Transverse colon (tissue), 4 donors: ENCODE results near the gene RPS6KC1. TPM values are rescaled to one million over a fixed set of nuclear protein-coding genes. Genes with fewer than 3 reads are reported as not detected.

Experiments used
- DNase-seq: peaks from one replicate; pipeline ENCODE4 v3.0.0-alpha.2; 2019
- H3K27ac ChIP-seq, 4 donors: fragments of 200-600 bp; sonication (generic); 2 replicates each; pipeline ENCODE4 v1.5.1; 2016 to 2018; ENCODE audit warnings: inconsistent platforms in 4 of 4
- H3K27me3 ChIP-seq: fragments of 200-600 bp; sonication (generic); 2 replicates; pipeline ENCODE4 v1.5.1; 2017; ENCODE audit warnings: inconsistent platforms
- H3K36me3 ChIP-seq, 4 donors: fragments of 200-600 bp; sonication (generic); 2 replicates each; pipeline ENCODE4 v1.5.1; 2017 to 2019; ENCODE audit warnings: inconsistent platforms in 4 of 4
- H3K4me1 ChIP-seq, 4 donors: fragments of 200-600 bp; sonication (generic); 2 replicates each; pipeline ENCODE4 v1.5.1; 2017 to 2020; ENCODE audit warnings: inconsistent platforms in 4 of 4
- H3K4me3 ChIP-seq, 4 donors: fragments of 200-600 bp; sonication (generic); 1 replicate in 1 of 4; 2 replicates in 3 of 4; pipeline versions ENCODE4 v1.5.1 to v1.6.1; 2017 to 2019; ENCODE audit warnings: inconsistent platforms in 4 of 4
- H3K9me3 ChIP-seq, 2 donors: fragments of 200-600 bp; sonication (generic); 2 replicates each; pipeline ENCODE4 v1.5.1; 2017 to 2019; ENCODE audit warnings: inconsistent platforms in 2 of 2
- EP300 ChIP-seq: sonication (generic); formaldehyde crosslinking; IDR thresholded peaks from one replicate; pipeline ENCODE4 v1.6.1; 2017; ENCODE audit warnings: antibody characterized with exemption, low read depth
- POLR2A ChIP-seq: fragments of 450-650 bp; IDR thresholded peaks from one replicate; pipeline ENCODE4 v1.6.1; 2016; ENCODE audit warnings: antibody characterized with exemption, mild to moderate bottlenecking, moderate library complexity
- POLR2AphosphoS5 ChIP-seq, 3 donors: sonication (generic); formaldehyde crosslinking; IDR thresholded peaks; one replicate each; pipeline ENCODE4 v1.6.1; 2016; ENCODE audit warnings: antibody characterized with exemption in 3 of 3
- WGBS, 2 donors: methylation state at CpG; one replicate each; pipeline ENCODE4 v1.1.5; 2018; ENCODE audit warnings: low coverage in 1 of 2; 5-methylcytosine and 5-hydroxymethylcytosine counted together
- in situ Hi-C, 4 donors: fragments of 200-750 bp; cut with MboI; loops; one replicate each; pipeline versions ENCODE4 v1.15.0 to v1.15.1; 2017; ENCODE audit warnings: low sequenced_read_pairs in 3 of 4, low pct_ligation_motif_present in 1 of 4, low pct_unique_long_range_greater_than_20kb in 1 of 4
- intact Hi-C: fragments of 100-400 bp; cut with DNase I; formaldehyde crosslinking; loops from one replicate; pipeline ENCODE4 v1.15.1; 2023; ENCODE audit warnings: low total_unique reads
- total RNA-seq, 4 donors: library from RNA; depleted of rRNA; stranded (reverse); fragments of >200 nt; gene quantifications; one replicate each; pipeline ENCODE4 v1.1.0, GENCODE V29; 2016
- TF ChIP-seq, protein P1 (sequence below), 5 experiments: fragments of 200-600 bp in 3 of 5; fragments of 450-650 bp in 2 of 5; sonication (generic) in 3 of 5; IDR thresholded peaks; 1 replicate in 2 of 5; 2 replicates in 3 of 5; pipeline ENCODE4 v1.5.1; 2016 to 2017; ENCODE audit warnings: antibody characterized with exemption in 5 of 5, inconsistent platforms in 3 of 5, mild to moderate bottlenecking in 2 of 5, moderate library complexity in 1 of 5

RPS6KC1 gene
- total RNA-seq, 4 donors from 2014 or later, result 11.5 to 20.3 (median 14.0) TPM

- Histone ChIP-seq H3K27me3 (peaks cover 4% of the 10 kb centered on the region), H3K4me3 (no peak overlapping the region), H3K36me3 (no peaks in the 10 kb centered on the region), H3K9me3 (peaks cover 0 to 3% of the 10 kb centered on the region in 2 donors), H3K27ac (no peak overlapping the region), H3K4me1 (peaks cover 0 to 22% (median 15%) of the 10 kb centered on the region in 4 donors)
- in situ Hi-C loops (no loop called here), intact Hi-C loops (no loop called here)
- no peak for DNase-seq
- TF ChIP-seq, protein P1, sequence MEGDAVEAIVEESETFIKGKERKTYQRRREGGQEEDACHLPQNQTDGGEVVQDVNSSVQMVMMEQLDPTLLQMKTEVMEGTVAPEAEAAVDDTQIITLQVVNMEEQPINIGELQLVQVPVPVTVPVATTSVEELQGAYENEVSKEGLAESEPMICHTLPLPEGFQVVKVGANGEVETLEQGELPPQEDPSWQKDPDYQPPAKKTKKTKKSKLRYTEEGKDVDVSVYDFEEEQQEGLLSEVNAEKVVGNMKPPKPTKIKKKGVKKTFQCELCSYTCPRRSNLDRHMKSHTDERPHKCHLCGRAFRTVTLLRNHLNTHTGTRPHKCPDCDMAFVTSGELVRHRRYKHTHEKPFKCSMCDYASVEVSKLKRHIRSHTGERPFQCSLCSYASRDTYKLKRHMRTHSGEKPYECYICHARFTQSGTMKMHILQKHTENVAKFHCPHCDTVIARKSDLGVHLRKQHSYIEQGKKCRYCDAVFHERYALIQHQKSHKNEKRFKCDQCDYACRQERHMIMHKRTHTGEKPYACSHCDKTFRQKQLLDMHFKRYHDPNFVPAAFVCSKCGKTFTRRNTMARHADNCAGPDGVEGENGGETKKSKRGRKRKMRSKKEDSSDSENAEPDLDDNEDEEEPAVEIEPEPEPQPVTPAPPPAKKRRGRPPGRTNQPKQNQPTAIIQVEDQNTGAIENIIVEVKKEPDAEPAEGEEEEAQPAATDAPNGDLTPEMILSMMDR (IDR thresholded peaks at IDR 0.05), result no peak
- TF ChIP-seq POLR2AphosphoS5 (IDR thresholded peaks at IDR 0.05) (no peak), EP300 (no peak), POLR2A (no peak)
- WGBS, 2 donors, result 76 to 86% methylated on average over 2 of the region's 2 CpGs
Observed at GRCh38 chr1:213054142-213054541, 3.1 kb downstream of the RPS6KC1 start.

- intact Hi-C loops (no loop called here), in situ Hi-C loops (no loop called here)
- Histone ChIP-seq H3K27ac (no peak overlapping the region), H3K4me3 (no peak overlapping the region), H3K36me3 (no peaks in the 10 kb centered on the region), H3K9me3 (peaks cover 0 to 4% of the 10 kb centered on the region in 2 donors), H3K4me1 (peaks cover 0 to 22% (median 15%) of the 10 kb centered on the region in 4 donors), H3K27me3 (no peaks in the 10 kb centered on the region)
- DNase-seq, result no peak
- TF ChIP-seq POLR2AphosphoS5 (IDR thresholded peaks at IDR 0.05) (no peak), EP300 (no peak), POLR2A (no peak)
- TF ChIP-seq, protein P1 (IDR thresholded peaks at IDR 0.05), result no peak
Observed at GRCh38 chr1:213054733-213055591, 3.9 kb downstream of the RPS6KC1 start.

- no peaks in the 10 kb centered on the region for H3K36me3 ChIP-seq
- H3K27me3 ChIP-seq, result no peaks in the 10 kb centered on the region
- peaks cover 0 to 16% (median 11%) of the 10 kb centered on the region in 4 donors for H3K4me1 ChIP-seq
- intact Hi-C loops (no loop called here), in situ Hi-C loops (no loop called here)
- peaks cover 0 to 4% of the 10 kb centered on the region in 2 donors for H3K9me3 ChIP-seq
- no peak overlapping the region for H3K27ac ChIP-seq
- no peak for DNase-seq
- TF ChIP-seq, protein P1 (IDR thresholded peaks at IDR 0.05), result no peak
- TF ChIP-seq POLR2AphosphoS5 (IDR thresholded peaks at IDR 0.05), result no peak
- no peak for TF ChIP-seq EP300
- no peak for TF ChIP-seq POLR2A
- WGBS, 2 donors, result 75 to 79% methylated on average over 1 to 3 of the region's 3 CpGs
- no peak overlapping the region for H3K4me3 ChIP-seq
Observed at GRCh38 chr1:213055767-213056166, 4.7 kb downstream of the RPS6KC1 start.

- 89 to 91% methylated on average over 2 to 5 of the region's 5 CpGs for WGBS, 2 donors
Observed at GRCh38 chr1:213057264-213058059, 6.4 kb downstream of the RPS6KC1 start.

More at GRCh38 chr1:213057264-213058059, 6.4 kb downstream of the RPS6KC1 start:
- Histone ChIP-seq H3K4me1 (peaks cover 0 to 7% (median 3%) of the 10 kb centered on the region in 4 donors), H3K4me3 (no peak overlapping the region), H3K9me3 (peaks cover 0 to 4% of the 10 kb centered on the region in 2 donors), H3K27me3 (no peaks in the 10 kb centered on the region), H3K27ac (no peak overlapping the region), H3K36me3 (no peaks in the 10 kb centered on the region)
- intact Hi-C loops (no loop called here), in situ Hi-C loops (no loop called here)
- DNase-seq, result no peak
- TF ChIP-seq POLR2AphosphoS5 (IDR thresholded peaks at IDR 0.05), result no peak
- TF ChIP-seq, protein P1 (IDR thresholded peaks at IDR 0.05), result no peak
- TF ChIP-seq EP300, result no peak
- TF ChIP-seq POLR2A, result no peak
